GM18517 (cell line): ENCODE measurements around the gene BPIFB4.
"Not testable (repeated sequence)": the region's sequence is repeated elsewhere in the genome, so short reads cannot be mapped to it uniquely, and the experiment has no call there.

ENCODE experiments used
- ATAC-seq: cut with Tn5 transposase; IDR thresholded peaks from one replicate; pipeline ENCODE4 v1.9.1; 2021; ENCODE audit warnings: mild to moderate bottlenecking, moderate library complexity; ENCODE audit not compliant: unreplicated experiment

BPIFB4 gene

DNA sequence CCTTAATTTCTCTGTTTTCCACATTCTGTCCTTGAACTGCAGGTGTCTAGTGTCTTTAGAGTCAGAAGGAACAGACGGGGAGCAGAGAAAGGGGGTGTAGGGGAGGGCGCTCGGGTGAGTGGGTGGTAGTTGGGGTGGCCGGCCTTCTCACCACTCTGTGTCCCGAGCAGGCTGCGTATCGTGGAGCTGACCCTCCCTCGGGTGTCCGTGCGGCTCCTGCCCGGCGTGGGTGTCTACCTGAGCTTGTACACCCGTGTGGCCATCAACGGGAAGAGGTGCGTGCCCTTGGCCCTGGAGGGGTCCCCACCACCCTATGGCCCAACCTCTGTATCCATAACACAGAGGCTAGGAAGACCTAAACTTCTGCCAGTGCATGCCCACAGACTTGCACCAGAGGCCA is 5.3 kb downstream of the BPIFB4 start:
- ATAC-seq, result no peak

DNA sequence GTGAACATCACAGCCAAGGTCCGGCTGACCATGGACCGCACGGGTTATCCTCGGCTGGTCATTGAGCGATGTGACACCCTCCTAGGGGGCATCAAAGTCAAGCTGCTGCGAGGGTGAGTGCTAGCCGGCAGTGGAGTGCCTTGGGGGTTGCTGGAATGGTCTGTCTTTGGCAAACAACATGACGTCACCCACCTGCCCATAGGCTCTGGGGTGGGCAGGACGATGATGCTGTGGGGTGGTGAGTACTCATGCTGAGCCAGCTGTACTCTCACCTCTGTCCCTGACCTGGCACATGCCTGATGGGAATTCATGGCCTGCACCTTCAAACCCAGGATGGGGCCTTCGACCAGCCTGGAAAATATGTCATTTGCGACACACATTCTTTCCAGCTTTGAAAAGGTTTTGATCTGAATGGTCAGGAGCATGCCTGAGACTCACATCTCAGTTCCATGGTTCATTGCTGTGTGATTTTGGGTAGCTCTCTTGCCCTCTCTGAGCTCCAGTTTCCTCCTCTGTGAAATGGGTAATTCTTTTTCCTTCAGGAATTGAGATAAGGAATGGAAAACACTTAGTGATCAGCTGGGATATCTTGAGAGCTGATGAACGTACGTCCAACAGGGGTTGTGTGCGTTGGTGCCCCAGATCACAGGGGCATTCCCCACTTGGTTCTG is 6.7 kb downstream of the BPIFB4 start:
- ATAC-seq, result no peak

DNA sequence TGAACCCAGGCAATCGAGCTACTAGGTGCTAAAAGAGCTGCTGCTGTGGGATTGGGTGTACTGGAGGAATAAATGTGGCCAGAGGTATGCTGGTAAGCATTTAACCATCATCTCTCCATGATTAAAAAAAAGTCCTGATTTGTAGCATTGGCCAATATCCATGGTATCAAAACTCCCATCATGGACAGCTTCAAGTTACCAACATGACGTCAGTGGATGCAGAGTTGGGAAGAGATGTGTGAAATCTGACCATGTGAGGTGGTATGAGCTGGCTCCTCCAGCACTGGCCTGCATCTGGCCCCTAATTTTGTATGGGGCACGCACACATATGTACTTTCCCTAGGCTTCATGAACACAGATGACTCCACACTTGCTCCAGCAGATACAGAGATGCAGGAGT is 11.7 kb downstream of the BPIFB4 start:
- no peak for ATAC-seq

DNA sequence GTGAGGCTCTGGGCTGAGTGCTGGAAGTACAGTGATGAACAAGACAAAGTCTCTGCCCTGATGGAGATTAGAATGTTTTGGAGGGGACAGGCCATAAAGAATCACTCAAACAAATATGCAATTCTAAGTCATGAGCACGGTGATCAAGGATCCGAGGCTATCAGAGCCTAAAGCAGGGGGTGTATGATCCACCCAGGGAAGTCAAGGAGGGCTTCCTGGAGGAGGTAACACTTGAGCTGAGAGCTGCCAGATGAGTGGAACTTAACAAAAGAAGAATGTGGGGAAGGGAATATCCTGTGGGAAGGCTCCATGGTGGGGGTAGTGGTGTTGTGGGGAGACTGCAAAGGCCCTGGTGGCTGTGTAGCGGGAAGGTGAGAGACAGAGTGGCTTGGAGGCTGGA is 12.2 kb downstream of the BPIFB4 start:
- no peak for ATAC-seq

DNA sequence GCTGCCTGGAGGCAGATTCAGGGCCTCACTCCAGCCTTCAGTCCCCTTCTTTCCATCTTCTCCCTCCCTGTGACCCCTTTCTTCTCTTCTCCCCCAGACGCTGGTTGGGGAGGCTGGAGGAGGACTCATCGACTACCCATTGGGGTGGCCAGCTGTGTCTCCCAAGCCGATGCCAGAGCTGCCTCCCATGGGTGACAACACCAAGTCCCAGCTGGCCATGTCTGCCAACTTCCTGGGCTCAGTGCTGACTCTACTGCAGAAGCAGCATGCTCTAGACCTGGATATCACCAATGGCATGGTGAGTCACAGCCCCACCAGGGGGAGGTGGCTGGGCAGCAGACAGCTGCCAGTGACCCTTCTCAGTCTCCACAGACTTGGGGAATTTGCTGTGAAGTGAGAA is 12.9 kb downstream of the BPIFB4 start:
- no peak for ATAC-seq

DNA sequence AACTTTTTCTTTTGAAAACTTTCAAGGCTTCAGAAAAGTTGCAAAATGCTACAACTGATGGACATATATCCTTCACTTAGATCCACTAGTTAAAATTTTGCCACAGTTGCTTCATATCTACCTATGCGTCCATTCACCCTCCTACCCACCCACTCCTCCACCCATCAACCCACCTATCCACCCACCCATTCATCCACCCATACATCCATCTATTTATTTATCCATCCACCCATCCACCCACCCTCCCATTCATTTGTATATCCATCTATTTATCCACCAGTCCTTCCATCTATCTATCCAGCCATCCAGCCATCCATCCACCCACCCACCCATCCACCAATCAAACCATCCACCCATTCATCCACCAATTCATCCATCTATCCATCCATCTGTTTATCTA is 13.6 kb downstream of the BPIFB4 start:
- ATAC-seq, result no peak

DNA sequence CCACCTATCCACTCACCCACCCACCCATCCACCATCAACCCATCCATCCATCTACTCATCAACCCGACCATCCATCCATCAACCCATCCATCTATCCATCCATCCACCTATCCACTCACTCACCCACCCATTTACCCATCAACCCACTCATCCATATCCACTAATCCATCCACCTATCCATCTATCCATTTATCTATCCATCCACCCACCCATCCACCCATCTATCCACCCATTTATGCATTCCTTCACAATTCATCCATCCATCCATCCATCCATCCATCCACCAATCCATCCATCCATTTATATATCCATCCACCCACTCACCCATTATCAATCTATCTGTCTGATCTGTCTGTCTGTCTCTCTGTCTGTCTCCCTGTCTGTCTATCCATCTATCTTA is 14.1 kb downstream of the BPIFB4 start:
- no peak for ATAC-seq

DNA sequence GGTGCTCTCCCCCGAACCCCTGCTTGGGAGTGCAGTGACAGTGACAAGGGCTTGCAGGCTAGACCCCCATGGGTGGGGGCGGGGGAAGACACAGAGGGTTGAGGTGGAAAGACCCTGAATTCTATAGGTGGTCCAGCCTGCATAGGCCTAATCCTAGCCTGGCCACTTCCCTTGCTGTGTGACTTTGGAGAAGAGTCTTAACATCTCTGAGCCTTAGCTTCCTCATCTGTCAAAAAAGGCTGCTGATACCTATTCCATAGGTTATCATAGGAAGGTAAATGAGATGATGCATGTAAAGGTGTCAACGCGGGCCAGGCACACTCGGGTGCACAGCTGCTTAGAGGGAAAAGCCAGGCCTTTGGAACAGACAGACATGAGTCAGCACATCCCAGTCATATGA is 15.8 kb downstream of the BPIFB4 start:
- ATAC-seq, result no peak

DNA sequence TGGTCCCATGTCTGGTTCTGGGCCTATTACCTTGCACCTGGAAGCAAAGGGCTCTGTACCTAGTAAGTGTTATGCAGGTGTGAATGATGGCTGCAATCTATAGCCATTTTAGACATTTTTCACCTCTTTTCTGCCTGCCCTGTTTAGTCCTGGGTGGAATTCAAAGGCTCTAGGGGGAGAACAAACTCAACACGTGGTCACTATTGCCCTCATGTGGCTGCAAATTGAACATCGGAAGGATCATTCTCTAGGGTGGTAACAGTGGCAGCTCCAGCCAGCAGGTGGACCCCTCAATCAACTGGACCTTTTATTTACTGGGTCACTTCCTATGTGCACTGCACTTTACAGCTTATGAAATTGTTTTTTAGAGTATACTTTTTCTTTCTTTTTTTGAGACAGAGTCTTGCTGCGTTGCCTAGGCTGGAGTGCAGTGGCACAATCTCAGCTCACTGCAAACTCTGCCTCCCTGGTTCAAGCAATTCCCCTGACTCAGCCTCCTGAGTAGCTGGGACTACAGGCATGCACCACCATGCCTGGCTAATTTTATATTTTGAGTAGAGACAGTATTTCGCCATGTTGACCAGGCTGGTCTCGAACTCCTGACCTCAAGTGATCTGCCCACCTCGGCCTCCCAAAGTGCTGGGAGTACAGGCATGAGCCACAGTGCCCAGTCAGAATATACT is 16.6 kb downstream of the BPIFB4 start:
- ATAC-seq, result not testable (repeated sequence)

DNA sequence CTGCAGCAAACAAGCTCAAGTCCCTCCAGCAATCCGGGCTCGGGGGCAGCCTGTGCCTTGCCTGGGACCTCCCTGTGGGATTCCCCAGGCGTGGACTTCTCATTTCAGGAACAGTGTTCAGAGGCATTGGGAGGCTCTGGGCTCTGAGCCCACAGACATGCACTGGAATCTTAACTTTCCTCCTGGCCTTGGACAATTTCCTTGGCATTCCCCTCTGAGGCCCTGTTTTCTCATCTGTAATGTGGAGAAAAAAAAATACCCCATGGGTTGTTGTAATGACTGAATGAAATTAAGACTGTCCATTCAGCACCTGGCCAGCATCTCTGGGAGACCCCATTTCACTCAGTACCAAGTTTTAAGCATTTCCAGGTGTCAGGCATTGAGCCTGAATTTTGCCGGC is 17.6 kb downstream of the BPIFB4 start:
- ATAC-seq, result no peak

DNA sequence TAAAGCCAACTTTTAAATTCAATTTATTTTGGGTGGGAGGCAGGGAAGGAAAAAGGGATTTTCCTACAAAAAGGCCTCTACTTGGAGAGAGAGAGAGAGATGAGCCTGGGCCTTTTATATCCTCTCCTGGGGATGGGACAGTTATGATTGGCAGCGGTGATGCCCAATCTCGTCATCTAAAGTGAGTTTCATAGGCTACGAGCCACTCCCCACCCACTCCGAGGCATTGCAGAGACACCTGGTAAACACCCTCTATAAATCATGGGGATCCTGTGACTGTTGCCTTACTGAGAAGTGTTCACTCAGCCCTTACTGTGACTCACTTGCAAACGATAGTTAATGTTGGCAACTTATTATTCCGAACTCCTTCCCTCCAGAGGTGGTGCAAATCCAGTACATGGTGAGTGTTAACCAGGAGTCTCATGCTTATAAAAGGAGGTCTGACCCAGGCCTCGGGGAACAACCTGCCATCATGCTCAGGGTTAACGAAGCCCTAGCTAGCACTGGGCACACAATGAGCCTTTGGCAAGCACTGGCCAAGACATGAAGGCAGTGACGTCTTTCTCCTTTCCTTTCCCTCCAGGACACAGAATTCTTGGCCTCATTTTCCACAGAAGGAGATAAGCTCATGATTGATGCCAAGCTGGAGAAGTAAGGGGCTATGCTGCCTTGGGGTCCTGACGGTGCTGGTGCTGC is 20.5 kb downstream of the BPIFB4 start:
- ATAC-seq, result no peak

DNA sequence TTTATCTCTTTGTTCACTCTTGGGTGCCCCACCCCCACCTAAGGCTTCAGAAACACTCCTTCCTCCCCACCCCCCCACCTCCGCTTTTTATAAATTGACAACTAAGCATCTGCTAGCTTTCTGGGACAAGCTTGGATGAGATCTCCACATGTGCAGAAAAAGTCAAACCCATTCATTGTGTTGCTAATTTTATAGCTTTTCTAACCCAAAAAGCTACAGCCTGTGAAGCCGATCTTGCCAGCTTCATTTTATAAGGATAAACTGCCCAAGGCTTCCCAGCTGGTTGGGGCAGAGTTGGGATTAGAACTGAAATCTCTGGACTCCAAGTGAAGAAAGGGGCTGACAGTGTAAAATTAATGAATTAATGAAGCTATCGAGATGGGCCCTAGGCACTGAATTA is 24.1 kb downstream of the BPIFB4 start:
- no peak for ATAC-seq

DNA sequence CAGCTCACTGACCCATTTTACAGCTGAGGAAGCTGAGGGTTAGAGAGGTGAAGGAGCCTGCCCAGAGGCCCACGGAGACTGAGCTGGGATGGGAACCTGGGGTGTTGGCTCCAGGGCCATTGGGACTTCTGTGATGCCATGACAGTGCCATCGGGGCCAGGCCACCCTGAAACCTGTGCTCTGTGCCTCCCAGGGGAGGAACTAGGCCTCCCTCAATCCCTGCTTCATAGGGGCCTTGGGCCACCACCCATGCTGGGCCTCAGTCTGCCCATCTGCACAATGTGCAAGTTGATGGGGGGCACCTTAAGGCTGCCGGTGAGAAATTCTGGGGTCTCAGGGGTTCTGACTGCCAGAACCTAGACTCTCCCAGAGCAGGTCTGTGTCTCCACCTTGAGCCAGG is 24.9 kb downstream of the BPIFB4 start:
- no peak for ATAC-seq

DNA sequence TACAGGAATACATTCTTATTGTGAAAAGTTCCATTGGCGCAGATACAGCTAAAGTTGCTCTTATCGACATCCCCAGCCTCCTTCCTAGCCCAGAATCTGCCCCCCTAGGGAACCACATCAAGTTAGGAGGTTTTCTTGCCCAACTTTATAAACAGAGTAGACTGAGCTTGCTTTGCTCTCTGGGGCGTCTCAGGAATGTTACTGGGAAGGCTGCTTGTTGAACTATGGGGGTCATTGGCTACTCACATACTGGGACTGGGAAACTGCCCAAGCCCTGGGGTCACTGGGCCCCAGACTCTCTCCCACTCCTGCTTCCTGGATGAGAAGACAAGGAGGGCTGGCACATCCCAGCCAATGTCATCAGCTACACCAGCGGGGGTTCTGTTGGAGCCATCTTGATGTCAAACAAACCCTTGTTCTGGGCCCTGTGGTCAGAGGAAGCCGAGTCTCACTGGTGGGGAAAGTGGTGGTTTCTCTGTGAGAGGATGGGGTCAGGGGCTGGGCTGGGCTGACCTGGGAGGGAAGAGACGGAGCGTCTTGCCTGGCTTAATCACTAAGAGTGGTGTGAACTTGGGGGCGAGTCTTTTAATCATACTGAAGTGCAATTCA is 26.0 kb downstream of the BPIFB4 start:
- ATAC-seq, result no peak

DNA sequence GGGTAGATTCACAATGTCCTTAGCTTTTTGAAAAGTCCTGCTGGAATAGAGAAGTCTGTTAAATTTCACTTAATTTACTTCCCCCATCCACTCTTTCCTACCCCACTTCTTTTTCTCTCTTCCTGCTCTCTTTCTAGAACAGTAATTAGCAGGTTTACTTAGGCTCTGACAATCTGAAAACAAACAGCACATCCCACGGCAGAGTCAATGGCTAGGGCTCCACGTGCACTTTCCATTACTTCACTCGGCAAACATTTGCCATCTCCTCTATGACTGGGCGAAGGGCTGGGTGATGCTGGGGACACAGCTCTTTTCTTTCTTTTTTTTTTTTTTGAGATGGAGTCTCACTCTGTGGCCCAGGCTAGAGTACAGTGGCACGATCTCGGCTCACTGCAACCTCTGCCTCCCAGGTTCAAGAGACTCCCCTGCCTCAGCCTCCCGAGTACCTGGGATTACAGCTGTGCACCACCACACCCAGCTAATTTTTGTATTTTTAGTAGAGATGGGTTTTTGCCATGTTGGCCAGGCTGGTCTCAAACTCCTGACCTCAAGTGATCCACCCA is 26.7 kb downstream of the BPIFB4 start:
- ATAC-seq, result not testable (repeated sequence)

DNA sequence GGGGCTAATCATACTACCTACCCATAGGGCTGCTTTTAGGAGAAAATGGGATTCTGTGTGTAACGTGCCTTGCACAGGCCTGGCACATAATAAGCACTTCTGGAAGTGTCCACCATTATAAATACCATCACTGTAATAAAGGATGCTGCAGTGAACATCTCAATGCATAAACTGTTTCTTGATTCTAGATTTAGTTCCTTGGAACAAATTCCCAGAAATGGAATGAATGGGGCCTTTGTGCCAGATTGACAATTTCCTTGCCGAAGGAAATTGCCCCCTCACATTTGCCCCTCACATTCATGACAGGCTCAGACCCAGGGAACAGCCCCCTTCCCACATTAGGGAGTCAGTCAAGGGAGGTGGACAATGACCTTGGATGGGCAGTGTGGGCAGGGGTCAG is 29.2 kb downstream of the BPIFB4 start:
- ATAC-seq, result no peak

DNA sequence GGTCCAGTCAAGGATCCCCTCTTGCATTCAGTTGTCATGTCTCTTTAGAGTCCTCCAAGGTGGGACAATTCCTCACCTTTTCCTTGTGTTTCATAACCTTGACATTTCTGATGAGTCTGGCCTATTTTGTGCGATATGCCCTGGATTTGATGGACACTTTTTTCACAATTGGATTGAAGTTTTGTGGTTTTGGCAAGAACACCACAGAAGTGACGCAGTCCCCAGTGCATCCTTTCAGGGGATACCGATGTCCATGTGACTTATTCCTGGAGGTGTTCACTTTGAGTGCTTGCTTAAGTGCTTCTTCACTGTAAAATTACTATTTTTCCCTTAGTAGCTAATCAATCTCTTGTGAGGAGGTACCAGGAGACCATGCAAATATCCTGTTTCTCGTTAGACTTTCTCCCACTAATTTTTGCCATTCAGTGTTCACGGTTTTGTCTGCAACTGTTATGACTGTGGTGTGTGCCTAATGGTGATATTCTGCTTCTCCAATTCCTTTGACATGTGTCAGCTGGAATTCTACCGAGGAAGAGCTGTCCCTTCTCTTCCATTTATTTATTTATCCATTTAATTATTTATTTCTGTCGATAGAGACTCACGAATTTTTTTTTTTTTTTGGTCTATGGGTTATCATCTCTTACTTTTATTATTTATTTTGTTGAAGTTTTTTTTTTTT is 30.8 kb downstream of the BPIFB4 start:
- no peak for ATAC-seq

DNA sequence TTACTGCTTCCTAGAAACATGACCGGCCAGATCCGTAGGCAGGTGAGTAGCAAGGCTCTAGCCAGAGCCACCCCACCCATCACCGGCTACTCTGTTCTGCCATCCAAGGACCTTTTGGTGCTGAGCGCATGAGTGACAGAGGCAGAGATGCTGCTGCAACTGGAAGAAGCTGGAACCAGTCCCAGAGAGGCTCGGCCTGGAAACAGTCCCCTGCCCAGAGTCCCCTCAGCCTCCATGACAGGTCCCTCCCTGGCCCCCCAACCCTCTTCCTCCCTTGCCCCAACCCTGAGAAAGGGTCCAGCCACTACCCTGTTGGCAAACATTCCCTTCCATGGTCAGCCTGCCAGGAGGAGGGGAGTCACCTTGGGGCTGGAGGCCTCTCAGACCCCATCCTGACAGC is 31.9 kb downstream of the BPIFB4 start:
- no peak for ATAC-seq

DNA sequence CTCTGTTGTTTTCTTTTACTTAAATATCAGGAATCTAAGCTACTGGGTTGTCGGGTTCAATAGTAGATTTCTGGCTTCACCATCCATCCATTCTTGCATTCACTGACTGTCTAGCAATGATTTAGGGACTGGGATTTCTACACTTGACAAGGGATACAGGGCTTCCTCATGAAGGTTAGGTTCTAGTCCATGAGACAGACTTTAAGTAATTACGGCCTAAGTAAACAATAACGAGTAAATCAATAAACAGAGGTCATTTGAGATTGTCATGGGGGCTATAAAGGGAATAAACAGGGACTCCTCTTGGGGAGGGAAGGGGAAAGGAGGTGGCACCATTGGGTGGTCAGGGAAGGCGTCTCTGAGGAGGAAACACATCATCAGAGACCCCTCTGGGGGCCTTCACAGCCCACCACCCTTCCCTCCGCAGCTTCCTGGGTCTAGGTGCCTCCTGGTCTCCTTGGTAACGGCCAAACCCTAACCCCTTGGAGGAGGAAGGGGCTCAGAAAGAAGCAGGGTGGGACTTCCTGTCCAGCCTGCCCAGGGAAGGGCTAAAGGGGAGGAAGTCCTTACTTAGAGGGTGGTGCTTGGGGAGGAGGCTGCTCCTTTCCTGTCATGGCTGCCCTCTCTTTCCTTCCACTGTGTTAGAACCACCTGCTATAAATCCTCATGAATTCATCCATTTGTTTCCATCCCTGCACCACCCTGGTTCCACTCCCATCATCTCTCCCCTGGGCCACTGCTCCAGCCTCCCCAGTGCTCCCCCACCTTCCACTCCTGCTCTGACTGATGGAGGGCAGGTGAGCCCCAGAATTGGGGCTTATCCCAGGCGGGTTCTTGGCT is 33.3 kb downstream of the BPIFB4 start:
- ATAC-seq, result no peak

DNA sequence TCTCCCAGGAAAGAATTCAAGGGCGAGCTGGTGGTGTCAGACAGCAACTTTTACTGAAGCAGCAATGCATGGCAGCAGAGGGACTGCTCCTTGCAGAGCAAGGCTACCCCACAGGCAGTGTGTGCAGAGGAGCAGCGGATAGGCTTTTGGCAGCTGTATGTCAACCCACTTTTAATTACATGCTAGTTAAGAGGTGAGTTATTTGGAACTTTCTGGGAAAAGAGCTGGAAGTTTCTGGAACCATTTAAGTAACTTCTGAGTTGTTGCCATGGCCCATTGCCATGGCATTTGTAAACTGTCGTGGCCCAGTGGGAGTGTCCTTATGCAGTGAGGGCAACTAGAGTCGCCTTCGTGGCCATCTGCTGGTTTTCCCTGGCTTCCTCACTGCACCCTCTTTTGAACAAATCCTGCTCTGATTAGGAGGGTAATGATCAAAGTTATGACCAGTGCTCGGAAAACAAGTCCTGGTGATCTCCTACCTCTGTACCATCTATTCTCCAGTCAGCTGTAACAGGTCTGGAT is 34.0 kb downstream of the BPIFB4 start:
- no peak for ATAC-seq
